ENCODE results near the gene ROCK2.

ROCK2 gene

GRCh38 chr2:11187083-11187619, 157.3 kb downstream of the ROCK2 start:
- no peak for DNase-seq (ENCODE audit: low spot score)
- TF ChIP-seq, protein P1, sequence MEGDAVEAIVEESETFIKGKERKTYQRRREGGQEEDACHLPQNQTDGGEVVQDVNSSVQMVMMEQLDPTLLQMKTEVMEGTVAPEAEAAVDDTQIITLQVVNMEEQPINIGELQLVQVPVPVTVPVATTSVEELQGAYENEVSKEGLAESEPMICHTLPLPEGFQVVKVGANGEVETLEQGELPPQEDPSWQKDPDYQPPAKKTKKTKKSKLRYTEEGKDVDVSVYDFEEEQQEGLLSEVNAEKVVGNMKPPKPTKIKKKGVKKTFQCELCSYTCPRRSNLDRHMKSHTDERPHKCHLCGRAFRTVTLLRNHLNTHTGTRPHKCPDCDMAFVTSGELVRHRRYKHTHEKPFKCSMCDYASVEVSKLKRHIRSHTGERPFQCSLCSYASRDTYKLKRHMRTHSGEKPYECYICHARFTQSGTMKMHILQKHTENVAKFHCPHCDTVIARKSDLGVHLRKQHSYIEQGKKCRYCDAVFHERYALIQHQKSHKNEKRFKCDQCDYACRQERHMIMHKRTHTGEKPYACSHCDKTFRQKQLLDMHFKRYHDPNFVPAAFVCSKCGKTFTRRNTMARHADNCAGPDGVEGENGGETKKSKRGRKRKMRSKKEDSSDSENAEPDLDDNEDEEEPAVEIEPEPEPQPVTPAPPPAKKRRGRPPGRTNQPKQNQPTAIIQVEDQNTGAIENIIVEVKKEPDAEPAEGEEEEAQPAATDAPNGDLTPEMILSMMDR (IDR thresholded peaks at IDR 0.05; ENCODE audit: borderline replicate concordance, control extremely low read depth, extremely low read depth, insufficient read depth, missing control alignments) = no peak
- in situ Hi-C loops (cut with MboI; ENCODE audit: low sequenced_read_pairs, unreplicated experiment) = no loop called here

DNA sequence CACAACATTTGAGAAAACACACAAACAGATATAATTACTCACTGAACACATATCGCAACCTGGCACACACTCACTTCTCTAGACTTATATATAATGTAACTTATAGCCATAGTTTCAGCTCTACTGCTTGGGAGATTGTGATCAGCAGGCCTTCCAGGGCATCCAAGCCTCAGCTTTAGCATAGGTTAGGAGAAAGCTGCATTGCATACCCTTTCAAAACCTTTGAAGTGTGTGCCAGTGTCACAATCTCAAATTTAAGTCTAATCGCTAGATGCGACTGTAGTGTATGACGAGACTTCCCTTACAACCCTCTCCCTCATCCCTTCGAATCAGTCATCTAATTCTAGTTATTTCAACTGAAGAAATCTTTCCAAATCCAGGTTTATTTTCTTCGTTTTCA, 158.3 kb downstream of the ROCK2 start:
- in situ Hi-C loops (cut with MboI; ENCODE audit: low sequenced_read_pairs, unreplicated experiment) = no loop called here
- TF ChIP-seq, protein P1 (IDR thresholded peaks at IDR 0.05; ENCODE audit: borderline replicate concordance, control extremely low read depth, extremely low read depth, insufficient read depth, missing control alignments) = no peak
- DNase-seq (ENCODE audit: low spot score) = no peak

GRCh38 chr2:11182951-11183350, 161.5 kb downstream of the ROCK2 start:
- in situ Hi-C loops (cut with MboI; ENCODE audit: low sequenced_read_pairs, unreplicated experiment) = no loop called here
- no peak for DNase-seq (ENCODE audit: low spot score)
- TF ChIP-seq, protein P1 (IDR thresholded peaks at IDR 0.05; ENCODE audit: borderline replicate concordance, control extremely low read depth, extremely low read depth, insufficient read depth, missing control alignments) = no peak

DNA sequence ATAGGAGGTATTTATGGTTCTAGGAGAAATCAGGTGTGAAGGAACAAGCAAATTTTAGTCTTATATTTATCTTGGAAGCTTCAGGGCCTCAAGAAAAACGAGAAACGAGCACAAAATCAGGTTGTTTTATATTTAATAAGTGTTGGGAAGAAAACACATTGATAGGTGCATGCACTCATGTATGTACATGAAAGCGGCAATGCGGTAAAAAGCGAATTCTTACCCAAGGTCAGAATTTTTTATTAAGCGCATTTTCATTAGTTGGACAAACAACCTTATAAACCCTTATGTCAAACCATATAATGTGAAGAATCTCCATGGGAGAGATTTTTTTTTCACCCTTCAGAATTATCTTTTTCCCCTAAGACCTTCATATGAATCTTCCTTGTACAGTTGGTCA, 163.8 kb downstream of the ROCK2 start:
- in situ Hi-C loops (cut with MboI; ENCODE audit: low sequenced_read_pairs, unreplicated experiment) = no loop called here
- TF ChIP-seq, protein P1 (IDR thresholded peaks at IDR 0.05; ENCODE audit: borderline replicate concordance, control extremely low read depth, extremely low read depth, insufficient read depth, missing control alignments) = no peak
- DNase-seq (ENCODE audit: low spot score) = no peak

DNA sequence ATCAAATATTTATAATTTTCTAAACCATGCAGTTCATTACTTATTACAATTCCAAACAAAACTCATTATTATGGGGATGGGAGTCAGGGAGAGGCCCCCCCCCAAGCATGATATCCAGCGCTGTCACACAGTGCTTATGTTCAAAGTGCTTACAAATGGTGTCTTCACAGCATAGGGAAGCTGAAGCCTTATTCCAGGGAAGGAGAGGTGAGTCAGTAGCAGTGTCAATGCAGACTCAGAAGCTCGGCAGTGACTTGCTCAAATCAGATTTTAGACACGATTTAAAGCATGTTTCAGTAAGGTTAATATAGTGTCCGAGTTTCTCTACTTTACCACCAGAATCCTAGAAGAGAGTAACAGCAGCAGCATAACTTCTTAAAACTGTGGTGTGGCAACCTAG, 164.5 kb downstream of the ROCK2 start:
- TF ChIP-seq, protein P1 (IDR thresholded peaks at IDR 0.05; ENCODE audit: borderline replicate concordance, control extremely low read depth, extremely low read depth, insufficient read depth, missing control alignments) = no peak
- in situ Hi-C loops (cut with MboI; ENCODE audit: low sequenced_read_pairs, unreplicated experiment) = no loop called here
- no peak for DNase-seq (ENCODE audit: low spot score)

DNA sequence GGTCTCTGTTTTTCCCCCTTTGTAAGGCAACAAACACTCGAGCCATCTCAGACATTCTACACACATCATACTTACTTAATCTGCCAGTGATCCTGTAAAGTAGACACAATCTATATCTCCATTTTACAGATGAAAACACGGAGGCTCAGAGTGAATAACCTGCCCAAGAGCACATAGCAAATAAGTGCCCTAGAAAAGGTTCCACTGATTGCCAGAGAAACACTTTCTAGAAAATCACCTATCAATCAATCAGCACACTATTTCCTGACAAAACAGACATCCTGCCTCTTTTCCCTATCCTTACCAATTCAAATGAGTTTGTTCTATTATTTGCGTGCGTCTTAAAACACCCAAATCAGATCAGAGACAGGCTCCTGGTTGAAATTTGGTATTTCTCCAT, 165.2 kb downstream of the ROCK2 start:
- no peak for DNase-seq (ENCODE audit: low spot score)
- TF ChIP-seq, protein P1 (IDR thresholded peaks at IDR 0.05; ENCODE audit: borderline replicate concordance, control extremely low read depth, extremely low read depth, insufficient read depth, missing control alignments) = no peak
- in situ Hi-C loops (cut with MboI; ENCODE audit: low sequenced_read_pairs, unreplicated experiment) = no loop called here

Data from GM13976 (cell line).